Mononuclear cell (primary cell): Measurements from ENCODE around the gene SERPINB10. TPM values are rescaled to one million over a fixed set of nuclear protein-coding genes. Genes with fewer than 3 reads are reported as not detected.

Experiments used
- H3K27me3 ChIP-seq: 2 replicates; pipeline ENCODE4 v1.6.0; 2011; ENCODE audit warnings: low read length, control low read depth; ENCODE audit not compliant: insufficient read depth
- H3K4me1 ChIP-seq: 2 replicates; pipeline ENCODE4 v1.5.1; 2011; ENCODE audit warnings: mild to moderate bottlenecking, low read length, control low read depth; ENCODE audit not compliant: insufficient read depth
- H3K4me3 ChIP-seq: 2 replicates; pipeline ENCODE4 v1.5.1; 2011; ENCODE audit warnings: mild to moderate bottlenecking, low read length, moderate library complexity
- H3K9me3 ChIP-seq: 2 replicates; pipeline ENCODE4 v1.5.1; 2011; ENCODE audit warnings: low read depth, mild to moderate bottlenecking, control low read depth, low read length
- total RNA-seq: library from RNA; depleted of rRNA; stranded (reverse); fragments of >200 nt; gene quantifications from one replicate; pipeline ENCODE4 v1.2.3, GENCODE V29; 2012

SERPINB10 gene
- total RNA-seq, 1 donor: 5.7 TPM

- no peaks in the 10 kb centered on the region for H3K27me3 ChIP-seq
- H3K4me1 ChIP-seq: peaks cover 62% of the 10 kb centered on the region
- H3K4me3 ChIP-seq: no peak overlapping the region
- H3K9me3 ChIP-seq: no peaks in the 10 kb centered on the region
These were observed 67.2 kb downstream of the SERPINB10 start for GRCh38 chr18:63974991-63975390.

- Histone ChIP-seq H3K4me3 (no peak overlapping the region), H3K27me3 (no peaks in the 10 kb centered on the region), H3K9me3 (no peaks in the 10 kb centered on the region), H3K4me1 (peaks cover 65% of the 10 kb centered on the region)
These were observed 67.9 kb downstream of the SERPINB10 start for GRCh38 chr18:63975628-63976027.

DNA sequence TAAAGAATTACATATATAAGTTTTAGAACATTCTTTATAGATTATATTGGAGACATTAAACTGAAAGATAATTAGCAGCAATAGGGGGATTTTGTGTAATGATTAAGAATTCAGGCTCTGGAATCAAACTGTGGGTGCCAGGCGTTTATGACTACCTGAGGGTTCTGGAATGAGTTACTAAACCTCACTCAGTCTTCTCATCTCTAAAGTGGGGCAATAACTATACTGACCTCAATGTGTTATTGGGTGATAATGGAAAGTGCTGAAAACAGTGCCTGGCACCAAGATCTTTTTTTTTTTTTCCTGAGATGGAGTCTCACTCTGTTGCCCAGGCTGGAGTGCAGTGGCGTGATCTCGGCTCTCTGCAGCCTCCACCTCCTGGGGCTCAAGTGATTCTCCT is 69.3 kb downstream of the SERPINB10 start:
- Histone ChIP-seq H3K27me3 (no peaks in the 10 kb centered on the region), H3K4me3 (no peak overlapping the region), H3K9me3 (no peaks in the 10 kb centered on the region), H3K4me1 (peaks cover 65% of the 10 kb centered on the region)

DNA sequence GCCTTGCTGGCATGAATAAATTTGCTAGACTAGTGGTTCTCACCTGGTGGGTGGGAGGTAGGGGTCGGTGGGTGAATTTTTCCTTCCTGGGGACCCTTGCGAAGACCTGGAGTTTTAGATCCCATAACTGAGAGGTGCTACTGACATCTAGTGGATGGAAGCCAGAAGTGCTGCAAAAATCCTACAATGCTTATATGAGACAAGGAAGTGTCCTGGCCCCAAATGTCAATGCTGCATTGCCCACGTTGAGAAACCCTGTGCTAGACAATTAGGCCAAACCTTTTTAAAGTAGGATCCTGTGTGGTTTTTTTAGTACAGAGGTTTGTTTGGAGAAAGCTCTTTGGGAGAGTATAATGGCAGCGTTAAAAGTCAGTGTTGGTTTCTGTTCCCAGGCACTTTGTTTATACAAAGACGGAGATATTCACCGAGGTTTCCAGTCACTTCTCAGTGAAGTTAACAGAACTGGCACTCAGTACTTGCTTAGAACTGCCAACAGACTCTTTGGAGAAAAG is 71.7 kb downstream of the SERPINB10 start:
- peaks cover 62% of the 10 kb centered on the region for H3K4me1 ChIP-seq
- H3K27me3 ChIP-seq: no peaks in the 10 kb centered on the region
- H3K4me3 ChIP-seq: no peak overlapping the region
- H3K9me3 ChIP-seq: no peaks in the 10 kb centered on the region

DNA sequence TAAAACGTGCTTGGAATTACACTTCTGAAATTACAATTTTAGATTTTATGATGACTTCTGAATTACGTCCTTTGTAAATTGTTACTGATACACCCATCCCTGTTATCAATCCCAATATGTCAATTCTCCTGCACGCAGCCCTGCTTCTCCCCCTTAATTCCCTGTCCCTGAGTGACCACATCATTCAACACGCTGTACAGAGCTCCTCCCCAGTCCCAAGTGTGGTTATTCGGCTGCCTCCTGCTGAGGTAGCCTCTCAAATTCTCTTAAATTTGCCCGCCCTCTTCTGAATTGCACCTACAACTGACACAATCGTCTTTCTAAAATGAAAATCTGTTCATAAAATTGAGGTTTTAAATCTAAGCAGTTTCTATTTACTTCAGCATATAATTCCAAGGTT is 72.3 kb downstream of the SERPINB10 start:
- Histone ChIP-seq H3K9me3 (no peaks in the 10 kb centered on the region), H3K4me1 (peaks cover 56% of the 10 kb centered on the region), H3K4me3 (no peak overlapping the region), H3K27me3 (no peaks in the 10 kb centered on the region)

- Histone ChIP-seq H3K4me1 (peaks cover 49% of the 10 kb centered on the region), H3K27me3 (no peaks in the 10 kb centered on the region), H3K4me3 (no peak overlapping the region), H3K9me3 (no peaks in the 10 kb centered on the region)
These were observed 73.2 kb downstream of the SERPINB10 start for GRCh38 chr18:63980896-63981460.

DNA sequence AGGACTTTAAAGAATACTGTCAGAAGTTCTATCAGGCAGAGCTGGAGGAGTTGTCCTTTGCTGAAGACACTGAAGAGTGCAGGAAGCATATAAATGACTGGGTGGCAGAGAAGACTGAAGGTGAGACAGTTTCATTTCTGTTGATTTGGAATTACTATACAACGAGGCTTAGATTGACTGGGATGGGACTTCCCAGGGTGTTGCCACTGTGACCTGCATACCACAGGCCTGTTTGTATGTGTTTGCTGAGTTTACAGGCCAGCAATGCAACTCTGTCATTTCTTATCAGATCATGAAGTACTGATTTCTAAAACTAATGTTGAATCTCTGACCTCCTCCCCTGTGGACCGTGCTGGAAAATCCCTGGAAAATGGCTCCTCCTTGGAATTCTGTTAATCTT is 74.0 kb downstream of the SERPINB10 start:
- H3K27me3 ChIP-seq: no peaks in the 10 kb centered on the region
- no peak overlapping the region for H3K4me3 ChIP-seq
- H3K4me1 ChIP-seq: peaks cover 43% of the 10 kb centered on the region
- H3K9me3 ChIP-seq: no peaks in the 10 kb centered on the region

DNA sequence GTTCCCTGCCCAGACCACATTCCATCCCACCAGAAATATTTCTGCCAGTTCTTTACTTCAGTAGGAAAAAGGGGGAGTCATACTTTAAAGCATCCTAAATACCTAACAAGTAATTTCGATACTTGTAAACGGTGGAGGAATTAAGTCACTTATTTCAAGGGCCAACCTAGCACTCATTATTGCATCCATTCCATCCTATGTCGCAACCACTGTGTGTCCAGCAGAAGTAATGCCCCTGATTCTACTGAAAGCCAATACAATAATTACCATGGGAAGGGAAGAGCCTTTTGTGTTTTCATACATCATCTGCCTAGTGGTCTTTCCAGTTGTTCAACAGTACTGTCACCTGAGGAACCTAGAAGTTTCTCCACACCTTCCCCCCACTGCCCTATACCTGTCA is 74.6 kb downstream of the SERPINB10 start:
- Histone ChIP-seq H3K9me3 (no peaks in the 10 kb centered on the region), H3K27me3 (no peaks in the 10 kb centered on the region), H3K4me3 (no peak overlapping the region), H3K4me1 (peaks cover 36% of the 10 kb centered on the region)

Other genes starting within 250 kb of the SERPINB10 start
- gene SERPINB3, start 246.1 kb upstream of the SERPINB10 start, total RNA-seq: not detected
- not detected for gene SERPINB11, start 205.0 kb upstream of the SERPINB10 start, total RNA-seq
- not detected for gene SERPINB7, start 132.5 kb upstream of the SERPINB10 start, total RNA-seq
- gene SERPINB2, start 20.3 kb upstream of the SERPINB10 start, total RNA-seq: 143 TPM
- not detected for gene HMSD, start 41.3 kb downstream of the SERPINB10 start, total RNA-seq
- 18.8 TPM for gene SERPINB8, start 62.1 kb downstream of the SERPINB10 start, total RNA-seq
- not detected for gene LINC00305, start 241.1 kb downstream of the SERPINB10 start, total RNA-seq